Stimulated activated memory B cell treated with anti-CD40 and anti-IgM and Interleukin-4, amounts not matched to agents 10 μg/mL and 1 μg/mL and 100 μg/mL, for 72 hours (primary cell): ENCODE data around the gene VAV2.

Experiments
- ATAC-seq: fragments of 150-1000 bp; cut with Tn5 transposase; 2 replicates; pipeline ENCODE4 v1.10.0; 2021
- H3K27ac Mint-ChIP-seq: one replicate; pipeline ENCODE4 v1.8.0; 2022; ENCODE audit warnings: mild to moderate bottlenecking, mixed read lengths
- H3K27me3 Mint-ChIP-seq: one replicate; pipeline ENCODE4 v1.8.0; 2022; ENCODE audit warnings: mixed read lengths
- H3K36me3 Mint-ChIP-seq: one replicate; pipeline ENCODE4 v1.8.0; 2022; ENCODE audit warnings: mixed read lengths
- H3K4me1 Mint-ChIP-seq: one replicate; pipeline ENCODE4 v1.8.0; 2022; ENCODE audit warnings: mixed read lengths
- H3K4me3 Mint-ChIP-seq: one replicate; pipeline ENCODE4 v1.8.0; 2022; ENCODE audit warnings: mild to moderate bottlenecking, moderate library complexity, mixed read lengths
- H3K9me3 Mint-ChIP-seq: one replicate; pipeline ENCODE4 v1.8.0; 2022; ENCODE audit warnings: mixed read lengths

The VAV2 gene

GRCh38 chr9:133951265-133951664 is 40.9 kb downstream of the VAV2 start:
- H3K36me3 Mint-ChIP-seq: peaks cover 16% of the 10 kb centered on the region
- peaks cover 88% of the 10 kb centered on the region for H3K4me1 Mint-ChIP-seq
- no peak overlapping the region for H3K4me3 Mint-ChIP-seq
- ATAC-seq: no peak
- no peaks in the 10 kb centered on the region for H3K27me3 Mint-ChIP-seq
- no peaks in the 10 kb centered on the region for H3K9me3 Mint-ChIP-seq
- H3K27ac Mint-ChIP-seq: peak overlapping the region; percentile 87

GRCh38 chr9:133950629-133951111 is 41.5 kb downstream of the VAV2 start:
- no peaks in the 10 kb centered on the region for H3K9me3 Mint-ChIP-seq
- no peak for ATAC-seq
- H3K36me3 Mint-ChIP-seq: peaks cover 16% of the 10 kb centered on the region
- peak overlapping the region; percentile 87 for H3K27ac Mint-ChIP-seq
- no peaks in the 10 kb centered on the region for H3K27me3 Mint-ChIP-seq
- peaks cover 88% of the 10 kb centered on the region for H3K4me1 Mint-ChIP-seq
- H3K4me3 Mint-ChIP-seq: peak overlapping the region; percentile 37

GRCh38 chr9:133950192-133950591 is 41.9 kb downstream of the VAV2 start:
- peaks cover 89% of the 10 kb centered on the region for H3K4me1 Mint-ChIP-seq
- no peak for ATAC-seq
- peak overlapping the region; percentile 87 for H3K27ac Mint-ChIP-seq
- no peak overlapping the region for H3K4me3 Mint-ChIP-seq
- no peaks in the 10 kb centered on the region for H3K27me3 Mint-ChIP-seq
- H3K36me3 Mint-ChIP-seq: peaks cover 16% of the 10 kb centered on the region
- H3K9me3 Mint-ChIP-seq: no peaks in the 10 kb centered on the region

GRCh38 chr9:133949486-133950061 is 42.5 kb downstream of the VAV2 start:
- no peaks in the 10 kb centered on the region for H3K27me3 Mint-ChIP-seq
- no peak for ATAC-seq
- H3K4me1 Mint-ChIP-seq: peaks cover 89% of the 10 kb centered on the region
- no peak overlapping the region for H3K4me3 Mint-ChIP-seq
- H3K9me3 Mint-ChIP-seq: no peaks in the 10 kb centered on the region
- H3K27ac Mint-ChIP-seq: peak overlapping the region; percentile 87
- peaks cover 16% of the 10 kb centered on the region for H3K36me3 Mint-ChIP-seq

GRCh38 chr9:133948561-133949485 is 43.3 kb downstream of the VAV2 start:
- H3K36me3 Mint-ChIP-seq: peaks cover 16% of the 10 kb centered on the region
- peak overlapping the region; percentile 87 for H3K27ac Mint-ChIP-seq
- no peak overlapping the region for H3K4me3 Mint-ChIP-seq
- peaks cover 89% of the 10 kb centered on the region for H3K4me1 Mint-ChIP-seq
- ATAC-seq: no peak
- no peaks in the 10 kb centered on the region for H3K27me3 Mint-ChIP-seq
- no peaks in the 10 kb centered on the region for H3K9me3 Mint-ChIP-seq

- no peak for ATAC-seq
- H3K36me3 Mint-ChIP-seq: peaks cover 16% of the 10 kb centered on the region
- no peak overlapping the region for H3K4me3 Mint-ChIP-seq
- H3K9me3 Mint-ChIP-seq: no peaks in the 10 kb centered on the region
- H3K27me3 Mint-ChIP-seq: no peaks in the 10 kb centered on the region
- peak overlapping the region; percentile 87 for H3K27ac Mint-ChIP-seq
- peaks cover 92% of the 10 kb centered on the region for H3K4me1 Mint-ChIP-seq
Measured at GRCh38 chr9:133948131-133948530, 44.0 kb downstream of the VAV2 start.

- H3K4me3 Mint-ChIP-seq: peak overlapping the region; percentile 77
- ATAC-seq: no peak
Measured at GRCh38 chr9:133946840-133947486, 45.2 kb downstream of the VAV2 start.

GRCh38 chr9:133945977-133946753 is 46.0 kb downstream of the VAV2 start:
- peak; percentile 78 for ATAC-seq
- Mint-ChIP-seq H3K27ac (peak overlapping the region; percentile 87), H3K4me3 (peak overlapping the region; percentile 77), H3K27me3 (no peaks in the 10 kb centered on the region), H3K9me3 (no peaks in the 10 kb centered on the region), H3K36me3 (peaks cover 23% of the 10 kb centered on the region), H3K4me1 (peaks cover 91% of the 10 kb centered on the region)

More at GRCh38 chr9:133946840-133947486, 45.2 kb downstream of the VAV2 start:
- Mint-ChIP-seq H3K4me1 (peaks cover 93% of the 10 kb centered on the region), H3K27ac (peak overlapping the region; percentile 87), H3K9me3 (no peaks in the 10 kb centered on the region), H3K36me3 (peaks cover 19% of the 10 kb centered on the region), H3K27me3 (no peaks in the 10 kb centered on the region)

- peaks cover 21% of the 10 kb centered on the region for H3K36me3 Mint-ChIP-seq
- peak overlapping the region; percentile 87 for H3K27ac Mint-ChIP-seq
- peak overlapping the region; percentile 77 for H3K4me3 Mint-ChIP-seq
- peaks cover 84% of the 10 kb centered on the region for H3K4me1 Mint-ChIP-seq
- H3K9me3 Mint-ChIP-seq: no peaks in the 10 kb centered on the region
- no peaks in the 10 kb centered on the region for H3K27me3 Mint-ChIP-seq
- peak; percentile 86 for ATAC-seq
Measured at GRCh38 chr9:133945314-133945975, 46.7 kb downstream of the VAV2 start.

- peaks cover 22% of the 10 kb centered on the region for H3K36me3 Mint-ChIP-seq
- H3K27ac Mint-ChIP-seq: peak overlapping the region; percentile 87
- ATAC-seq: no peak
- H3K27me3 Mint-ChIP-seq: no peaks in the 10 kb centered on the region
- H3K9me3 Mint-ChIP-seq: no peaks in the 10 kb centered on the region
- peaks cover 79% of the 10 kb centered on the region for H3K4me1 Mint-ChIP-seq
- H3K4me3 Mint-ChIP-seq: peak overlapping the region; percentile 77
Measured at GRCh38 chr9:133944746-133945135, 47.4 kb downstream of the VAV2 start.

GRCh38 chr9:133943781-133944745 is 48.1 kb downstream of the VAV2 start:
- no peak for ATAC-seq
- H3K4me3 Mint-ChIP-seq: no peak overlapping the region
- H3K36me3 Mint-ChIP-seq: peaks cover 27% of the 10 kb centered on the region
- peaks cover 78% of the 10 kb centered on the region for H3K4me1 Mint-ChIP-seq
- no peaks in the 10 kb centered on the region for H3K9me3 Mint-ChIP-seq
- no peaks in the 10 kb centered on the region for H3K27me3 Mint-ChIP-seq
- H3K27ac Mint-ChIP-seq: peak overlapping the region; percentile 87

GRCh38 chr9:133943036-133943780 is 48.9 kb downstream of the VAV2 start:
- H3K36me3 Mint-ChIP-seq: peaks cover 35% of the 10 kb centered on the region
- peaks cover 77% of the 10 kb centered on the region for H3K4me1 Mint-ChIP-seq

More at GRCh38 chr9:133943036-133943780, 48.9 kb downstream of the VAV2 start:
- peak overlapping the region; percentile 87 for H3K27ac Mint-ChIP-seq
- H3K9me3 Mint-ChIP-seq: no peaks in the 10 kb centered on the region
- no peaks in the 10 kb centered on the region for H3K27me3 Mint-ChIP-seq
- ATAC-seq: no peak
- no peak overlapping the region for H3K4me3 Mint-ChIP-seq
